HEK293T (cell line): ENCODE measurements around the gene CIDEC.

Experiments used
- CTCF ChIA-PET: fragments of 350-600 bp; formaldehyde crosslinking; extraction: SDS; loops from one replicate; lab custom pipeline; 2021; ENCODE audit warnings: antibody characterized with exemption, inconsistent platforms; lab: Yijun Ruan, JAX
- POLR2A ChIA-PET: fragments of 350-600 bp; formaldehyde crosslinking; extraction: SDS; loops from one replicate; lab custom pipeline; 2020; ENCODE audit warnings: antibody characterized with exemption, inconsistent platforms; lab: Yijun Ruan, JAX
- DNase-seq: peaks from one replicate; pipeline ENCODE4 v3.0.0; 2012; ENCODE audit warnings: mixed read lengths; ENCODE audit errors: extremely low spot score
- ARNT ChIP-seq: fragments of 450-650 bp; IDR thresholded peaks from 2 replicates; pipeline ENCODE4 v1.6.1; 2017; ENCODE audit warnings: mild to moderate bottlenecking
- BHLHE40 ChIP-seq: fragments of 450-650 bp; IDR thresholded peaks from 2 replicates; pipeline ENCODE4 v1.6.1; 2016; ENCODE audit warnings: mild to moderate bottlenecking, moderate library complexity, borderline replicate concordance
- CTBP1 ChIP-seq: fragments of 450-650 bp; IDR thresholded peaks from 2 replicates; pipeline ENCODE4 v1.6.1; 2016; ENCODE audit warnings: borderline replicate concordance
- ELF4 ChIP-seq: fragments of 450-650 bp; IDR thresholded peaks from 2 replicates; pipeline ENCODE4 v1.6.1; 2017; ENCODE audit warnings: antibody characterized with exemption
- FOXA1 ChIP-seq: fragments of 450-650 bp; IDR thresholded peaks from 2 replicates; pipeline ENCODE4 v1.6.1; 2016; ENCODE audit warnings: mild to moderate bottlenecking
- FOXK2 ChIP-seq: fragments of 450-650 bp; IDR thresholded peaks from 2 replicates; pipeline ENCODE4 v1.6.1; 2016; ENCODE audit warnings: mild to moderate bottlenecking
- FOXM1 ChIP-seq: fragments of 450-650 bp; IDR thresholded peaks from 2 replicates; pipeline ENCODE4 v1.6.1; 2017; ENCODE audit warnings: mild to moderate bottlenecking, borderline replicate concordance
- HDGF ChIP-seq: fragments of 450-650 bp; IDR thresholded peaks from 2 replicates; pipeline ENCODE4 v1.6.1; 2017; ENCODE audit warnings: antibody characterized with exemption, borderline replicate concordance
- L3MBTL2 ChIP-seq: fragments of 450-650 bp; conservative IDR thresholded peaks from 2 replicates; pipeline ENCODE4 v1.6.1; 2016; ENCODE audit warnings: mild to moderate bottlenecking
- LEF1 ChIP-seq: fragments of 450-650 bp; IDR thresholded peaks from 2 replicates; pipeline ENCODE4 v1.6.1; 2017; ENCODE audit warnings: mild to moderate bottlenecking, borderline replicate concordance
- NFRKB ChIP-seq: fragments of 450-650 bp; IDR thresholded peaks from 2 replicates; pipeline ENCODE4 v1.6.1; 2016; ENCODE audit warnings: mild to moderate bottlenecking, moderate library complexity
- PKNOX1 ChIP-seq: fragments of 450-650 bp; IDR thresholded peaks from 2 replicates; pipeline ENCODE4 v1.6.1; 2016
- SP1 ChIP-seq: fragments of 450-650 bp; IDR thresholded peaks from 2 replicates; pipeline ENCODE4 v1.6.1; 2017
- SUZ12 ChIP-seq: fragments of 450-650 bp; IDR thresholded peaks from 2 replicates; pipeline ENCODE4 v1.6.1; 2016; ENCODE audit warnings: mild to moderate bottlenecking
- TARDBP ChIP-seq: fragments of 450-650 bp; IDR thresholded peaks from 2 replicates; pipeline ENCODE4 v1.6.1; 2016
- ZNF384 ChIP-seq: fragments of 450-650 bp; IDR thresholded peaks from 2 replicates; pipeline ENCODE4 v1.6.1; 2016

Gene CIDEC

GRCh38 chr3:9846231-9846630, 33.8 kb downstream of the CIDEC start:
- ChIA-PET CTCF (interaction anchor here (0.7 kb wide), 1 partner anchor 30 kb away, joined by 3 read pairs; no protein-coding TSS in a partner anchor), POLR2A (no interaction called here)
- no peak for DNase-seq
- TF ChIP-seq HDGF (no peak), SP1 (no peak), TARDBP (no peak), CTBP1 (no peak), SUZ12 (no peak), NFRKB (no peak), ELF4 (no peak), ARNT (no peak), L3MBTL2 (no peak), FOXA1 (no peak), LEF1 (no peak), ZNF384 (no peak), FOXK2 (no peak)

- ChIA-PET CTCF (interaction anchor here (1.1 kb wide), 1 partner anchor 88 kb away, joined by 6 read pairs; no protein-coding TSS in a partner anchor), POLR2A (interaction anchor here (0.6 to 2.5 kb wide), 15 partner anchors 13 to 477 kb away, joined by 3 to 14 read pairs (median 4); partner anchors contain the start of genes ARPC4, CRELD1, EMC3 and FANCD2OS)
- TF ChIP-seq PKNOX1 (peak; percentile 100), CTBP1 (no peak), L3MBTL2 (peak; percentile 79)
- DNase-seq, result peak; percentile 100
Observed at GRCh38 chr3:9843715-9844438, 36.2 kb downstream of the CIDEC start, which contains the start of gene RPUSD3. Gene RPUSD3, minus strand, starts transcription at chr3:9844008. Its CDS starts 18 bp downstream, at chr3:9843990.

GRCh38 chr3:9841015-9841414, 39.0 kb downstream of the CIDEC start:
- CTCF ChIA-PET, result interaction anchor here (1.0 kb wide), 1 partner anchor 9 kb away, joined by 3 read pairs; no protein-coding TSS in a partner anchor
- DNase-seq, result no peak
- POLR2A ChIA-PET, result interaction anchor here (0.9 to 1.5 kb wide), 3 partner anchors 9 to 109 kb away, joined by 3 to 4 read pairs (median 3); partner anchors contain the start of gene CAMK1
- no peak for TF ChIP-seq L3MBTL2
- no peak for TF ChIP-seq PKNOX1
- TF ChIP-seq SP1, result no peak
- no peak for TF ChIP-seq ZNF384
- no peak for TF ChIP-seq CTBP1
- TF ChIP-seq NFRKB, result no peak
- TF ChIP-seq FOXK2, result no peak
- no peak for TF ChIP-seq HDGF
- no peak for TF ChIP-seq ARNT
- no peak for TF ChIP-seq LEF1
- no peak for TF ChIP-seq ELF4
- TF ChIP-seq TARDBP, result no peak
- TF ChIP-seq FOXM1, result no peak
- TF ChIP-seq FOXA1, result no peak
- no peak for TF ChIP-seq BHLHE40
- no peak for TF ChIP-seq SUZ12

GRCh38 chr3:9838856-9839255, 41.2 kb downstream of the CIDEC start:
- CTCF ChIA-PET, result interaction anchor here (0.7 to 1.1 kb wide), 3 partner anchors 16 to 530 kb away, joined by 3 to 4 read pairs (median 3); no protein-coding TSS in a partner anchor
- POLR2A ChIA-PET, result no interaction called here
- TF ChIP-seq ZNF384 (no peak), SUZ12 (no peak), TARDBP (no peak), LEF1 (no peak), FOXM1 (no peak), PKNOX1 (no peak), FOXA1 (no peak), CTBP1 (no peak), FOXK2 (no peak)
- DNase-seq, result no peak

GRCh38 chr3:9837701-9838582, 42.1 kb downstream of the CIDEC start:
- TF ChIP-seq SP1 (no peak), CTBP1 (no peak), FOXM1 (no peak), FOXA1 (no peak), TARDBP (no peak), ZNF384 (no peak), NFRKB (no peak), ELF4 (no peak), BHLHE40 (no peak), ARNT (no peak), L3MBTL2 (no peak), HDGF (no peak)
- no peak for DNase-seq
- POLR2A ChIA-PET, result interaction anchor here (1.1 kb wide), 1 partner anchor 11 kb away, joined by 3 read pairs; no protein-coding TSS in a partner anchor
- CTCF ChIA-PET, result interaction anchor here (1.1 kb wide), 1 partner anchor 529 kb away, joined by 3 read pairs; no protein-coding TSS in a partner anchor
